OCI-LY7 (cell line): ENCODE measurements around the gene EMILIN1. TPM values are rescaled to one million over a fixed set of nuclear protein-coding genes. Genes with fewer than 3 reads are reported as not detected.

Experiments
- BruUV-seq: library from RNA; stranded (reverse); fragments of 400-500 nt; replicated peaks from 2 replicates; lab custom pipeline; 2021; lab: Mats Ljungman, UMichigan
- CTCF ChIA-PET: fragments of 300-600 bp; sonication (Branson Sonifier 250); formaldehyde crosslinking; loops from one replicate; lab custom pipeline; 2022; ENCODE audit warnings: antibody characterized with exemption; ENCODE audit not compliant: unreplicated experiment; lab: Charles Lee
- POLR2A ChIA-PET: fragments of 300-600 bp; sonication (Branson Sonifier 250); formaldehyde crosslinking; loops from one replicate; lab custom pipeline; 2022; ENCODE audit warnings: antibody characterized with exemption; lab: Charles Lee
- DNase-seq: peaks from one replicate; pipeline ENCODE4 v3.0.0-alpha.2; 2015; ENCODE audit warnings: low spot score
- H2AFZ ChIP-seq: fragments of 200-600 bp; sonication (generic), shearing (Covaris generic); 2 replicates; pipeline ENCODE4 v1.6.1; 2014; ENCODE audit warnings: mild to moderate bottlenecking, antibody characterized with exemption, low read length, moderate library complexity
- H3K27ac ChIP-seq: fragments of 200-600 bp; sonication (generic); 2 replicates; pipeline ENCODE4 v1.5.1; 2014; ENCODE audit warnings: mixed run types, low read depth, mild to moderate bottlenecking, moderate library complexity, low read length, inconsistent platforms; ENCODE audit not compliant: poor library complexity, severe bottlenecking
- H3K36me3 ChIP-seq: fragments of 200-600 bp; sonication (generic); 2 replicates; pipeline ENCODE4 v1.6.1; 2014; ENCODE audit warnings: mild to moderate bottlenecking, antibody characterized with exemption, low read length, moderate library complexity, mixed read lengths; ENCODE audit not compliant: insufficient read depth
- H3K4me1 ChIP-seq: fragments of 200-600 bp; sonication (generic); 2 replicates; pipeline ENCODE4 v1.5.1; 2014; ENCODE audit warnings: mild to moderate bottlenecking, low read length; ENCODE audit not compliant: insufficient read depth, poor library complexity, severe bottlenecking
- H3K4me2 ChIP-seq: fragments of 200-600 bp; sonication (generic); 2 replicates; pipeline ENCODE4 v1.6.1; 2014; ENCODE audit warnings: mild to moderate bottlenecking, low read length
- H3K4me3 ChIP-seq: fragments of 200-600 bp; sonication (generic); 2 replicates; pipeline ENCODE4 v1.5.1; 2014; ENCODE audit warnings: mild to moderate bottlenecking, low read depth, low read length; ENCODE audit not compliant: poor library complexity, severe bottlenecking
- H3K79me2 ChIP-seq: fragments of 200-600 bp; sonication (generic); 2 replicates; pipeline ENCODE4 v1.6.1; 2016; ENCODE audit warnings: low read depth, mild to moderate bottlenecking, low read length, moderate library complexity, mixed read lengths; ENCODE audit not compliant: insufficient read depth
- H3K9me2 ChIP-seq: fragments of 200-600 bp; sonication (generic); 2 replicates; pipeline ENCODE4 v1.6.1; 2016; ENCODE audit warnings: mild to moderate bottlenecking, low read length, mixed read lengths; ENCODE audit not compliant: insufficient read depth
- H3K9me3 ChIP-seq: fragments of 200-600 bp; sonication (generic); 2 replicates; pipeline ENCODE4 v1.6.1; 2014; ENCODE audit warnings: mild to moderate bottlenecking, mixed run types, low read length, mixed read lengths
- H4K20me1 ChIP-seq: fragments of 200-600 bp; sonication (generic); 2 replicates; pipeline ENCODE4 v1.6.1; 2014; ENCODE audit warnings: mild to moderate bottlenecking, antibody characterized with exemption, low read length, moderate library complexity, mixed read lengths; ENCODE audit not compliant: insufficient read depth
- CTCF ChIP-seq: fragments of 200-600 bp; sonication (generic); conservative IDR thresholded peaks from 2 replicates; pipeline ENCODE4 v1.5.1; 2014; ENCODE audit warnings: mild to moderate bottlenecking, antibody characterized with exemption, low read length, moderate library complexity, mixed read lengths
- EZH2phosphoT487 ChIP-seq: fragments of 200-600 bp; sonication (generic); IDR thresholded peaks from 2 replicates; pipeline ENCODE4 v1.6.1; 2018; ENCODE audit warnings: low read depth, borderline replicate concordance, mild to moderate bottlenecking, mixed run types, antibody characterized with exemption, low read length, moderate library complexity, mixed read lengths
- intact Hi-C: fragments of 100-400 bp; cut with micrococcal nuclease; formaldehyde crosslinking; loops from one replicate; pipeline ENCODE4 v1.10.0; 2022; ENCODE audit not compliant: unreplicated experiment
- total RNA-seq, 2 experiments: library from RNA; depleted of rRNA in 1 of 2; stranded (reverse); fragments of >200 nt in 1 of 2; shearing (Covaris generic) in 1 of 2; gene quantifications; 2 replicates each; pipeline ENCODE4 v1.2.3, GENCODE V29; 2014 to 2022

The EMILIN1 gene
- total RNA-seq, 2 experiments from 2014 or later = 2.2 to 2.7 TPM

GRCh38 chr2:27057184-27057583, 21.2 kb upstream of the EMILIN1 start:
- ChIA-PET CTCF (no interaction called here), POLR2A (no interaction called here)
- intact Hi-C loops = no loop called here
- H4K20me1 ChIP-seq = no peaks in the 10 kb centered on the region
- DNase-seq = no peak
- no peaks in the 10 kb centered on the region for H3K79me2 ChIP-seq
- peaks cover 74% of the 10 kb centered on the region for H3K36me3 ChIP-seq
- no peak overlapping the region for H3K27ac ChIP-seq
- no TSS peak for BruUV-seq
- no peaks in the 10 kb centered on the region for H3K9me3 ChIP-seq
- no peak overlapping the region for H2AFZ ChIP-seq
- H3K4me2 ChIP-seq = no peak overlapping the region
- peaks cover 6% of the 10 kb centered on the region for H3K4me1 ChIP-seq
- no peak for TF ChIP-seq CTCF
- no peak overlapping the region for H3K4me3 ChIP-seq
- no peaks in the 10 kb centered on the region for H3K9me2 ChIP-seq

GRCh38 chr2:27058210-27058609, 20.2 kb upstream of the EMILIN1 start:
- H3K9me2 ChIP-seq = no peaks in the 10 kb centered on the region
- ChIA-PET POLR2A (interaction anchor here (1.1 kb wide), 1 partner anchor 10 kb away, joined by 3 read pairs; no protein-coding TSS in a partner anchor), CTCF (no interaction called here)
- no peaks in the 10 kb centered on the region for H3K9me3 ChIP-seq
- no peak for DNase-seq
- H3K79me2 ChIP-seq = no peaks in the 10 kb centered on the region
- H3K27ac ChIP-seq = no peak overlapping the region
- no TSS peak for BruUV-seq
- H2AFZ ChIP-seq = no peak overlapping the region
- intact Hi-C loops = no loop called here
- no peak for TF ChIP-seq CTCF
- H3K4me2 ChIP-seq = no peak overlapping the region
- H3K36me3 ChIP-seq = peaks cover 82% of the 10 kb centered on the region
- no peak overlapping the region for H3K4me3 ChIP-seq
- no peaks in the 10 kb centered on the region for H4K20me1 ChIP-seq
- no peaks in the 10 kb centered on the region for H3K4me1 ChIP-seq

- BruUV-seq = no TSS peak
- POLR2A ChIA-PET = interaction anchor here (1.1 kb wide), 1 partner anchor 9 kb away, joined by 3 read pairs; no protein-coding TSS in a partner anchor
- no peaks in the 10 kb centered on the region for H3K9me3 ChIP-seq
- H2AFZ ChIP-seq = no peak overlapping the region
- no peaks in the 10 kb centered on the region for H4K20me1 ChIP-seq
- no peaks in the 10 kb centered on the region for H3K9me2 ChIP-seq
- no peak overlapping the region for H3K4me3 ChIP-seq
- intact Hi-C loops = no loop called here
- H3K4me1 ChIP-seq = no peaks in the 10 kb centered on the region
- H3K4me2 ChIP-seq = no peak overlapping the region
- CTCF ChIA-PET = no interaction called here
- no peaks in the 10 kb centered on the region for H3K79me2 ChIP-seq
- TF ChIP-seq EZH2phosphoT487 (no peak), CTCF (no peak)
- no peak for DNase-seq
- peaks cover 72% of the 10 kb centered on the region for H3K36me3 ChIP-seq
- H3K27ac ChIP-seq = no peak overlapping the region
Observed at GRCh38 chr2:27059141-27059820, 19.1 kb upstream of the EMILIN1 start.
